Erythroblast (primary cell): Measurements from ENCODE around the gene DNAH2.

ENCODE experiments used
- GATA1 ChIP-seq: IDR thresholded peaks from 2 replicates; pipeline ENCODE4 v1.6.1; 2011; ENCODE audit warnings: low read depth, mild to moderate bottlenecking, control low read depth, low read length, moderate library complexity
- POLR2A ChIP-seq: IDR thresholded peaks from 2 replicates; pipeline ENCODE4 v1.6.1; 2011; ENCODE audit warnings: mild to moderate bottlenecking, low read length

- TF ChIP-seq POLR2A (no peak), GATA1 (no peak)
These were observed at the start of gene DNAH2 for GRCh38 chr17:7716901-7717755.
